SU-DHL-6 (cell line): ENCODE measurements around the gene SNAPC2.

ENCODE experiments used
- H2AFZ ChIP-seq: fragments of 200-600 bp; sonication (generic); 2 replicates; pipeline ENCODE4 v1.6.1; 2014; ENCODE audit warnings: low read depth, mild to moderate bottlenecking, moderate library complexity, mixed read lengths, antibody characterized with exemption, low read length; ENCODE audit not compliant: severe bottlenecking
- H3F3A ChIP-seq: fragments of 200-600 bp; shearing (Covaris generic); 2 replicates; pipeline ENCODE4 v1.6.0; 2016; ENCODE audit warnings: antibody characterized with exemption, mild to moderate bottlenecking; ENCODE audit not compliant: insufficient read depth
- H3K27ac ChIP-seq: fragments of 200-600 bp; sonication (generic); 2 replicates; pipeline ENCODE4 v1.5.1; 2016; ENCODE audit warnings: low read depth, mild to moderate bottlenecking, low read length, moderate library complexity, mixed read lengths
- H3K27me3 ChIP-seq: fragments of 200-600 bp; sonication (generic), shearing (Covaris generic); 2 replicates; pipeline ENCODE4 v1.6.0; 2014; ENCODE audit warnings: mild to moderate bottlenecking, low read length
- H3K36me3 ChIP-seq: fragments of 200-600 bp; sonication (generic); 2 replicates; pipeline ENCODE4 v1.6.1; 2014; ENCODE audit warnings: mild to moderate bottlenecking, low read length, mixed read lengths
- H3K4me2 ChIP-seq: fragments of 300-600, 200-600 bp; shearing (Covaris generic), sonication (generic); 2 replicates; pipeline ENCODE4 v1.6.0; 2014; ENCODE audit warnings: low read length, low read depth, mild to moderate bottlenecking; ENCODE audit not compliant: poor library complexity, severe bottlenecking
- H3K4me3 ChIP-seq: fragments of 200-600 bp; sonication (generic); 2 replicates; pipeline ENCODE4 v1.5.1; 2014; ENCODE audit warnings: antibody characterized with exemption, low read length, mild to moderate bottlenecking, mixed read lengths; ENCODE audit not compliant: insufficient read depth, poor library complexity, severe bottlenecking
- H3K79me2 ChIP-seq: fragments of 200-600 bp; sonication (generic); 2 replicates; pipeline ENCODE4 v1.6.1; 2014; ENCODE audit warnings: mild to moderate bottlenecking, low read length, moderate library complexity; ENCODE audit not compliant: insufficient read depth
- H3K9ac ChIP-seq: fragments of 200-600 bp; sonication (generic); 2 replicates; pipeline ENCODE4 v1.7.0; 2014; ENCODE audit warnings: mild to moderate bottlenecking, low read length
- H3K9me2 ChIP-seq: fragments of 200-600 bp; sonication (generic); replicated peaks from 2 replicates; pipeline ENCODE4 v1.6.1; 2014; ENCODE audit warnings: low read length; ENCODE audit not compliant: insufficient read depth
- H3K9me3 ChIP-seq: fragments of 200-600 bp; sonication (generic); 2 replicates; pipeline ENCODE4 v1.6.1; 2014; ENCODE audit warnings: low read length, mixed read lengths; ENCODE audit not compliant: insufficient read depth
- H4K20me1 ChIP-seq: fragments of 200-600 bp; sonication (generic); 2 replicates; pipeline ENCODE4 v1.6.1; 2014; ENCODE audit warnings: low read depth, mild to moderate bottlenecking, antibody characterized with exemption, low read length, moderate library complexity, mixed read lengths
- EZH2phosphoT487 ChIP-seq: fragments of 200-600 bp; sonication (generic), shearing (Covaris generic); conservative IDR thresholded peaks from 2 replicates; pipeline ENCODE4 v1.6.1; 2018; ENCODE audit warnings: mild to moderate bottlenecking, antibody characterized with exemption, low read length, moderate library complexity, mixed read lengths
- TF ChIP-seq, protein P1 (sequence below): fragments of 200-600 bp; sonication (generic); IDR thresholded peaks from one replicate; pipeline ENCODE4 v1.5.1; 2017; ENCODE audit warnings: antibody characterized with exemption, mild to moderate bottlenecking, low read length, moderate library complexity; ENCODE audit not compliant: insufficient read depth, poor library complexity, severe bottlenecking

The SNAPC2 gene

DNA sequence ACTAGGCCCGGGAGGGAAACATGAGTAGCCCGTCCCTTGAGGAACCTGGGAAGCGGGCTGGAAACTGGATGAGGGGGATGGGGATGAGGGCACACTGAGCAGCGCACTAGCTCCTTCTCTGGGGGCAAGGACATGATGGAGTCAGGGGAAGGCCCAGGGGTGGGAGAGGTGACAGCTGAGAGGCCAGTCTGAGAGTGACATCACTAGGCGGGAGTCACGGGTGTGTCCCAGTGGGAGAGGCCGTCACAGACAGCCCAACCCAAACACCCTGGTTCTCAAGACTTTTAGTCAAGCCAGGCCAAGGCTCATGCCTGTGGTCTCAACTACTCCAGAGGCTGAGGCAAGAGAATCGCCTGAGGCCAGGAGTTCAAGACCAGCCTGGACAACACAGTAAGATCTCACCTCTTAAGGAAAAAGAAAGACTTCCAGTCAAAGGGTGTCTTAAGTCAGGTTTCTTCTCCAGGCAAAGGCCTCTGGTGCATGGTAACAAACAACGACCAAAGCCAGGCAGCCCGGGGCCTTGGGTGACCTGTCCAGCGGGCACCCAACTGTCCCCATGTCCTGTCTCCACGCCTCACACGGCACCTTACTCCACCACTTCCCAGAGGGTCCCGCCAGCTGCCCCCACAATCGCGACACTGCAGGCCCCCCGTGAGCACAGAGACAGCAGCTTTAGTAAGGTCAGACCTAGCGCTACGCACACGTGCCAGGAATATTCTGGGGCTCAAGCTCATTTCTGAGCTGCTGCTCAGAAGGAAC, 48.8 kb downstream of the SNAPC2 start:
- Histone ChIP-seq H3K4me2 (no peak overlapping the region), H3K79me2 (no peaks in the 10 kb centered on the region), H3K27ac (no peak overlapping the region), H3K9me2 (no peaks in the 10 kb centered on the region), H3K9me3 (no peaks in the 10 kb centered on the region), H3F3A (no peaks in the 10 kb centered on the region), H4K20me1 (no peaks in the 10 kb centered on the region), H3K4me3 (no peak overlapping the region), H3K36me3 (peaks cover 7% of the 10 kb centered on the region; the same call in 1 of the 2 replicates), H3K9ac (no peak overlapping the region), H2AFZ (no peak overlapping the region), H3K27me3 (no peaks in the 10 kb centered on the region)
- no peak for TF ChIP-seq EZH2phosphoT487
- TF ChIP-seq, protein P1, sequence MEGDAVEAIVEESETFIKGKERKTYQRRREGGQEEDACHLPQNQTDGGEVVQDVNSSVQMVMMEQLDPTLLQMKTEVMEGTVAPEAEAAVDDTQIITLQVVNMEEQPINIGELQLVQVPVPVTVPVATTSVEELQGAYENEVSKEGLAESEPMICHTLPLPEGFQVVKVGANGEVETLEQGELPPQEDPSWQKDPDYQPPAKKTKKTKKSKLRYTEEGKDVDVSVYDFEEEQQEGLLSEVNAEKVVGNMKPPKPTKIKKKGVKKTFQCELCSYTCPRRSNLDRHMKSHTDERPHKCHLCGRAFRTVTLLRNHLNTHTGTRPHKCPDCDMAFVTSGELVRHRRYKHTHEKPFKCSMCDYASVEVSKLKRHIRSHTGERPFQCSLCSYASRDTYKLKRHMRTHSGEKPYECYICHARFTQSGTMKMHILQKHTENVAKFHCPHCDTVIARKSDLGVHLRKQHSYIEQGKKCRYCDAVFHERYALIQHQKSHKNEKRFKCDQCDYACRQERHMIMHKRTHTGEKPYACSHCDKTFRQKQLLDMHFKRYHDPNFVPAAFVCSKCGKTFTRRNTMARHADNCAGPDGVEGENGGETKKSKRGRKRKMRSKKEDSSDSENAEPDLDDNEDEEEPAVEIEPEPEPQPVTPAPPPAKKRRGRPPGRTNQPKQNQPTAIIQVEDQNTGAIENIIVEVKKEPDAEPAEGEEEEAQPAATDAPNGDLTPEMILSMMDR, result no peak

DNA sequence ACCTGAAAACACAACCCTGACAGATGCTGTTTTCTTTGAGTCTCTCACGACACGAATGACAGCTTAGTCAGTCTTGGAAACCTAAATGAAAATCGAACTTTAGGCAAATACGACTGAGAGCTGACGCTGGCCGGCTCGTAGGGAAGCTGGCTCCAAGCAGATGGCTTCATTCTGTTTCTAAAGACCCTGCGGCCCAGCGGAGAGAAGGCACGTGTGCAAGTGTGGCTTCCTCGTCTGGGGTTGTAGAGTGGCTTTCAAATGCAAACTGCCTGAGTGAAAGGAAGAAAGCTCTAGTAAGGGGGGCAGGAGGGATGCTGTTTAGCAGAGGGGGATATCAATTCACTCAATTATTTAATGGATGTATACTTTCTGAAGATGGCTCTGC, 49.4 kb downstream of the SNAPC2 start:
- TF ChIP-seq EZH2phosphoT487, result no peak
- TF ChIP-seq, protein P1, result no peak
- Histone ChIP-seq H2AFZ (no peak overlapping the region), H3K9me3 (no peaks in the 10 kb centered on the region), H4K20me1 (no peaks in the 10 kb centered on the region), H3F3A (no peaks in the 10 kb centered on the region), H3K9me2 (no peaks in the 10 kb centered on the region), H3K9ac (no peak overlapping the region), H3K27me3 (no peaks in the 10 kb centered on the region), H3K27ac (no peak overlapping the region), H3K4me3 (no peak overlapping the region), H3K36me3 (peaks cover 7% of the 10 kb centered on the region; the same call in 1 of the 2 replicates), H3K79me2 (no peaks in the 10 kb centered on the region), H3K4me2 (no peak overlapping the region)

DNA sequence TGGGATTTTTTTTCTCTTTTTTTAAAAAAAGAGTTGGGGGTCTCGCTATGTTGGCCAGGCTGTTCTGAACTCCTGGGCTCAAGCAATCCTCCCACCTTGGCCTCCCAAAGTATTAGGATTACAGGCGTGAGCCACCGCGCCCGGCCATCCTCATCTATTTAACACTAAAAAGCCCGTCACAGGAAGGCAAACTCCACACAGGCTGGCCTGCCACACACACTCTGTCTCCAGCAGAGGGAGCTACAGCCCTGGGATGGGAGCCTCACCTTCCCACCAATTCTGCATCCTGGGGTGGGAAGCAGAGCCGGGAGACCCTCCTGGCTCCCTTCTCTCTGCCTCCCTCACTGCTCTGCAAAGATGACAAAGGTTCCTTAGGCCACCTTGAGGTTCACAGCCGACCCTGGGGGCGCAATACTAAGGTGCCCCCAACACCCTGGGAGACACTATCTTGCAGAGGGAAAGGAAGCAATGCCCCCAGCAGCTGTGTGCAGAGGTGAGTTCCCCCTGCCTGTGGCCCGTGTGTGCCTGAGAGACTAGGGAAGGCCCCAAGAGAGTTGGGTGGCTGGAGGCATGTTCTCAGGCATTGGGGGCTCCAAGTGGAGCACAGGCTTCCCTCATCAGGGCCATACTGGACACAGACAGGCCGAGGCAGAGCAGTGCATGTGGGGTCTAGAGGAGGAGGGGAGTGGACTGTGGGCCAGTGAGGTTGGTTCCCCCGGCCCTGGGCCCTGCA, 50.7 kb downstream of the SNAPC2 start:
- H3K9ac ChIP-seq, result no peak overlapping the region
- H3K36me3 ChIP-seq, result peaks cover 7% of the 10 kb centered on the region; the same call in 1 of the 2 replicates

More for the DNA sequence above, 50.7 kb downstream of the SNAPC2 start:
- Histone ChIP-seq H3K79me2 (no peaks in the 10 kb centered on the region), H3F3A (no peaks in the 10 kb centered on the region), H3K9me2 (no peaks in the 10 kb centered on the region), H2AFZ (no peak overlapping the region), H3K27me3 (no peaks in the 10 kb centered on the region), H3K4me2 (no peak overlapping the region), H4K20me1 (no peaks in the 10 kb centered on the region), H3K9me3 (no peaks in the 10 kb centered on the region), H3K4me3 (no peak overlapping the region), H3K27ac (no peak overlapping the region)
- TF ChIP-seq EZH2phosphoT487, result no peak
- TF ChIP-seq, protein P1, result peak; percentile 83
